DMS153 (cell line): ENCODE results near the gene IRF1.
"Not testable (repeated sequence)": the region's sequence is repeated elsewhere in the genome, so short reads cannot be mapped to it uniquely, and the experiment has no call there.

Experiments
- DNase-seq: peaks from one replicate; lab custom pipeline; 2025; lab: John Stamatoyannopoulos, UW

The IRF1 gene, protein sequence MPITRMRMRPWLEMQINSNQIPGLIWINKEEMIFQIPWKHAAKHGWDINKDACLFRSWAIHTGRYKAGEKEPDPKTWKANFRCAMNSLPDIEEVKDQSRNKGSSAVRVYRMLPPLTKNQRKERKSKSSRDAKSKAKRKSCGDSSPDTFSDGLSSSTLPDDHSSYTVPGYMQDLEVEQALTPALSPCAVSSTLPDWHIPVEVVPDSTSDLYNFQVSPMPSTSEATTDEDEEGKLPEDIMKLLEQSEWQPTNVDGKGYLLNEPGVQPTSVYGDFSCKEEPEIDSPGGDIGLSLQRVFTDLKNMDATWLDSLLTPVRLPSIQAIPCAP

DNA sequence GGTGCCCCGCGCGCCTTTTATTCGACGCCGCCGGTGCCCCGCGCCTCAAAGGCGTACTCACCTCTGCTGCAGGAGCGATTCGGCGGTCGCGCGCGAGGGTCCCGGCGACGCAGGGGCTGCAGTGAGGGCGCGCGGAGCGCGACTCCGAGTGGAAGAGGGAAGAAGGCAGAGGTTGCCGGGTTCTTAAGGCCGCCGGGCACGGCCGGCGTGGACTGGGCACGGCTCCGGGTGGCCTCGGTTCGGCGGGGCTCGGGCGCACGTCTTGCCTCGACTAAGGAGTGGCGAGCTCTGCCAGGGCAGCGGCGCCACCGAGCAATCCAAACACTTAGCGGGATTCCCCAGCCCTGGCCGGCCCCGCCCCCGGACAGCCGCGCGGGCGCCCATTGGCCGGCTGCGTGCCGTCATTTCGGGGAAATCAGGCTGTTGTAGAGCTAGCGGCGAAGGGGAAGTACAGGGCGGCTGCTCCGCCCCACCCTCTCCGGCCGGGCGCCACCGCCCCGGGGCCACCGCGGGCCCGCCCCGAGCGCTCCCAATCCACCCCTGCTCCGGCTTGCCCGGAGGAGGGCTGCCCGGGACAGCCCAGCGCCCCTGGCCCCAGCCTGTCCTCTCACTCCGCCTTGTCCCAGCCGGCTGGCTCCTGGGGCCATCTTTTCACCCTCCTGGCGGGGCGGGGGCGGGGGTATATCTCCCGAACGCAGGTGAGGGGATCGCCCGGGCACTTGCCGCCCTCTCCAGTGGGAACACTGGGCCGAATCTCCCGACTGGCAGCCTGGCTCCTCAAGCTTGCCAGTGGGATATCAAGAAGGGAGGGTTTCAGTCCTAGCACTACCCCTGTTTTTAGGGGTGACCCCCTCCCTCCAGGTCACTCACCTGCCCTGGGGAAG lies at the start of gene IRF1:
IRF1 (minus strand) TSS at position 290 of the 884 bp plus-strand sequence. CDS start 1,295 bp downstream, outside the sequence.
- DNase-seq, result peak; percentile 84

DNA sequence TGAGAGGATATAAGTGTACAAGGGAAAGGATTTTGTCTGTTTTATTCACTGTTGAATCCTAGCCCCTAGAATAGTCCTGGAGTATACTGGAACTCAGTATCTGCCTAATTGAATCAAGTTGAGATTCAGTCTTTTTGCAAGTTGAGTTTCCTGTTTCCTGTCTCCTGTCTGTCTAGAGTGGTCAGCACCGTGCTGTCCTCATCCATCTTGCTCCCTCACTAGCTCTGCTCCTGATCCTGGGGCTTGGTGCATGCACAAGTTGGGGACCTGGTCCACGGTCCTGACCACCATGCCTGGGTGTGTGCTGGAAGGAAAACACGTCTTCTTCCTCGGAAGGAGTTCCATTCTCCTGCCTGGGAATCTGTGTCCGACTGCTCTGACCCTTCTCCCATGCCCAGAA lies 49.6 kb upstream of the IRF1 start:
- no peak for DNase-seq

- DNase-seq, result no peak
Observed at GRCh38 chr5:132539716-132540115, 49.1 kb upstream of the IRF1 start.

DNA sequence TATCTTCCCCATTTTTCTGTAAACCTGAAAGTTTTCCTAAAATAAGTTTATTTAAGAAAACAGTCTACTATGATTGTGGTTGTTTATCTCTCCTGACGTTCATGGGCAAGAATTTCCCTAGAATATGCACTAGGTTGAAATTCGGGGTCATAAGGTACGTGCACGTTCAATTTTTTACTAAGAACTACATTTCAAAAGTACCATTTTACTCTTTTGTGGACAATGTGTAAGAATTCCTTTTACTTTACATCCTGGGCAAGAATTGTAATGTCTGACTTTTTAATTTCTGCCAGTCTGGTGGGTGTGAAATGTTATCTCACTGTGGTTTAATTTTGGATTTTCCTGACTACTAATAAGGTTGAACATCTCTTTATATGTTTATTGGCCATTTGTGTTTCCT lies 40.4 kb upstream of the IRF1 start:
- no peak for DNase-seq

DNA sequence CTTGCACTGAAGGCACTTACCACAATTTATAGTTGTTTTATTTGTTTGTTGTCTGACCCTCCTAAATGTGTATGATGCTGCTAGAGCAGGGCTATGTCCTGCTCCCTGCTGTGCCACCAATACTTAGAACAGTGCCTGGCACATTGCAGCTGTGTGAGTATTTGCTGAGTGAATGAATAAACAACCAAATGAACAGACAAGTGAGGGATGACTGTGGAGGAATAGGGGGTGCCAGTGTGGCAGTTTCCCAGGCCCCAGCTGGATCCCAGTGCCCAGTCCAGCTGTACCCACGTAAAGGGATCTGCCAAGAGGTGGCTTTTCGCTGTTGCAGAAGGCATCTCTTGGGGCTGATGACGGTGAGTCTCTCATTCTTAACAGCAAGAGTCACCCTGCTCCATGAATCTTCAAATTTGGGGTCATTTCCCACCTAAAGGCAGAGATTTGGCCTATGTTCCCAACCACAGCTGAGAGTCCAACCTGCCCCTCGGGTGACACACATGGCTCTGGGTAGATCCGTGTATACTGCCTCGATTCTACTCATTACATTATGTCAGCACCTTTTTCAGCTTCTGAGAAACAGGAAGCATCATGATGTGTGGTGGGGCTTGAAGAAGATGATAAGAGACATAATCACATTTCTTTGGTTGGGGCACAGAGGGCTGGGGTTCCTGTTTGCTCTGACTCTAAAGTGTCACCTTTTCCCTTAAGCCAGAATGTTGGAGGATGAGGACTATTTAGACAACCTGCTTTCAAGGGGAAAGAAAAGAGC lies 38.5 kb upstream of the IRF1 start:
- no peak for DNase-seq

- DNase-seq, result no peak
Observed at GRCh38 chr5:132528021-132528420, 37.4 kb upstream of the IRF1 start.

DNA sequence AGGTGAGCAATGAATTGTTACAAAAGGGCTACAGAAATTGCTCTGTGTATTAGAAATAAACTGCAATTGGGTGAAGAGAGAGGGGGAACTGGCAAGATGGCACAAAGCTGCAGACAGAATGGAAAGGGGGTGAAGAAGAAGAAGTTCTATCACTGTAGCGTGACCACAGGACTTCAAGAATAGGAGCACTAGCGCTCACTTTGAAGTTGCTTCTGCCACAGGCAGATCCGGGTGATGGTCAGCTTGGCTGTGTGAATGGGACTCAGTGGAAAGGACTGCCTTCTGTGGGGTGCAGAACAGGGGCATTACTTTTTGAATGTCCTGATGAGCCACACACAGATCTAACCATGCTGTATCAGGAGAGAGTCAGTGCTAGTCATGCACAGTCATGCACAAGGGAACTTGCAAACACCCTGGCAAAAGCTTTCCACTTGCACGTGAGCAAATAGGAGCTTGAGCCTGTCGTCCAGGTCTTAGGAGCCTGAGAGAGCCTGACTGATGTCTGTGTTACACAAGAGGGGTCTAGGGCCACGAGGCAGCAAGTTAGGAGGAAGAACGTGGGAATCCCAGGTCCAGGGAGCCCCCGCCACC lies 36.5 kb upstream of the IRF1 start:
- DNase-seq, result no peak

- no peak for DNase-seq
Observed at GRCh38 chr5:132526290-132526973, 35.9 kb upstream of the IRF1 start.

- no peak for DNase-seq
Observed at GRCh38 chr5:132525299-132525724, 34.7 kb upstream of the IRF1 start.

DNA sequence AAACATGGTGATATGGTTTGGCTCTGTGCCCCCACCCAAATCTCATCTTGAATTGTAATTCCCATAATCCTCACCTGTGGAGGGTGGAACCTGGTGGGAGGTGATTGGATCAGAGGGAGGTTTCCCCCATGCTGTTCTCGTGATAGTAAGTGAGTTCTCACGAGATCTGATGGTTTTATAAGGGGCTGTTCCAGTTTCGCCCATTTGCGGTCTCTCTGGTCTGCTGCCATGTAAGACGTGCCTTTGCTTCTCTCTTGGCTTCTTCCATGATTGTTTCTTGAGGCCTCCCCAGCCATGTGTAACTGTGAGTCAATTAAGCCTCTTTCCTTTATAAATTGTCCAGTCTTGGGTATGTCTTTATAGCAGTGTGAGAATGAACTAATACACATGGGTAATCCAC lies 34.3 kb upstream of the IRF1 start:
- not testable (repeated sequence) for DNase-seq

DNA sequence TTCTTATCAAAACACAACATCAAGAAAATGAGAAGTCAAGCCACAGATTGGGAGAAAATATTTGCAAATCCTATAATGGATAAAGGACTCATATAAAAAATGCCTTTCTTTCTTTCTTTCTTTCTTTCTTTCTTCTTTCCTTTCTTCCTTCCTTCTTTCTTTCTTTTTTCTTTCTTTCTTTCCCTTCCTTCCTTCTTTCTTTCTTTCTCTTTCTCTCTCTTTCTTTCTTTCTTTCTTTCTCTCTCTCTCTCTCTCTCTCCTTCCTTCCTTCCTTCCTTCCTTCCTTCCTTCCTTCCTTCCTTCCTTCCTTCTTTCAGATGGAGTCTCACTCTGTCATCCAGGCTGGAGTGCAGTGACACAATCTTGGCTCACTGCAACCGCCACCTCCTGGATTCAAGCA lies 31.5 kb upstream of the IRF1 start:
- DNase-seq, result not testable (repeated sequence)

GRCh38 chr5:132513618-132514336 lies 23.2 kb upstream of the IRF1 start:
- not testable (repeated sequence) for DNase-seq

GRCh38 chr5:132510076-132510475 lies 19.5 kb upstream of the IRF1 start:
- no peak for DNase-seq

GRCh38 chr5:132506094-132506692 lies 15.6 kb upstream of the IRF1 start:
- DNase-seq, result no peak

- no peak for DNase-seq
Observed at GRCh38 chr5:132505641-132506040, 15.1 kb upstream of the IRF1 start.

DNA sequence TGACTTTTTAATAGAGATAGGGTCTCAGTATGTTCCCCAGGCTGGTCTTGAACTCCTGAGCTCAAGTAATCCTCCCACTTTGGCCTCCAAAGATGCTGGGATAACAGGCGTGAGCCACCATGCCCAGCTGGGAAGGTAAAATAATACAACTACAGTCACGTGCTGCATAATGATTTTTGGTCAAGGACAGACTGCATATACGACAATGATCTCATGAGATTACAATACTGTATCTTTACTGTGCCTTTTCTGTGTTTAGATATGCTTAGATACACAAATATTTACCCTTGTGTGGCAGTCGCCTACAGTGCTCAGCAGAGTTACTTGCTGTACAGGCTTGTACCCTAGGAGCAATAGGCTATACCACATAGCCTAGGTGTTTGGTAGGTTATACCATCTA lies 14.2 kb upstream of the IRF1 start:
- no peak for DNase-seq

- DNase-seq, result no peak
Observed at GRCh38 chr5:132503244-132503643, 12.7 kb upstream of the IRF1 start.

- no peak for DNase-seq
Observed at GRCh38 chr5:132501961-132502931, 11.7 kb upstream of the IRF1 start.

- DNase-seq, result no peak
Observed at GRCh38 chr5:132501629-132501956, 11.0 kb upstream of the IRF1 start.
